Measurements from ENCODE around the gene ARAP3.

DNA sequence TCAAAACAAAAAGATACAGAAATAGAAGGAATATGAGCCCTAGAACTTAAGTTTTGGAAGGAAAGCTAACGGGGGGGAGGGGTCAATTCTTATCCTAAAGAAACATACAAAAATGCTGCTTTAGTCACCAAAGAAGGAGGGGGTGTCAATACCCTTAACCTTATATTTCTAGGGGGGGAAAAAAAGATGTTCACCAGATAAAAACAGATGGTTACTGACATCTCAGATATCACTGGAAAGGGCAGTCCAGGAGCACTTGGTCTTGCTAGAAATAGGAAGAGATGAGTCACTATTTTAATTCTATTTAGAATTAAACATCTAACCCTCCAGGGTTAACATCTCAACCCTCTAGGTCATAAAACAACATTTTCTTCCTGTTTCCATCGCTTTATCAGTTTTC is 64.9 kb downstream of the ARAP3 start:
- TF ChIP-seq, protein P1, sequence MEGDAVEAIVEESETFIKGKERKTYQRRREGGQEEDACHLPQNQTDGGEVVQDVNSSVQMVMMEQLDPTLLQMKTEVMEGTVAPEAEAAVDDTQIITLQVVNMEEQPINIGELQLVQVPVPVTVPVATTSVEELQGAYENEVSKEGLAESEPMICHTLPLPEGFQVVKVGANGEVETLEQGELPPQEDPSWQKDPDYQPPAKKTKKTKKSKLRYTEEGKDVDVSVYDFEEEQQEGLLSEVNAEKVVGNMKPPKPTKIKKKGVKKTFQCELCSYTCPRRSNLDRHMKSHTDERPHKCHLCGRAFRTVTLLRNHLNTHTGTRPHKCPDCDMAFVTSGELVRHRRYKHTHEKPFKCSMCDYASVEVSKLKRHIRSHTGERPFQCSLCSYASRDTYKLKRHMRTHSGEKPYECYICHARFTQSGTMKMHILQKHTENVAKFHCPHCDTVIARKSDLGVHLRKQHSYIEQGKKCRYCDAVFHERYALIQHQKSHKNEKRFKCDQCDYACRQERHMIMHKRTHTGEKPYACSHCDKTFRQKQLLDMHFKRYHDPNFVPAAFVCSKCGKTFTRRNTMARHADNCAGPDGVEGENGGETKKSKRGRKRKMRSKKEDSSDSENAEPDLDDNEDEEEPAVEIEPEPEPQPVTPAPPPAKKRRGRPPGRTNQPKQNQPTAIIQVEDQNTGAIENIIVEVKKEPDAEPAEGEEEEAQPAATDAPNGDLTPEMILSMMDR (IDR thresholded peaks at IDR 0.05; ENCODE audit: extremely low read depth in 1 of 2, insufficient read depth in 1 of 2, low read depth in 1 of 2, low read length in 2 of 2), result no peak
- TF ChIP-seq POLR2AphosphoS5 (IDR thresholded peaks at IDR 0.05; ENCODE audit: insufficient read depth, low read depth, low read length) (peak; percentile 26), EZH2 (IDR thresholded peaks at IDR 0.05; ENCODE audit: borderline replicate concordance, low read depth, low read length, severe bottlenecking) (no peak), POLR2A (IDR thresholded peaks at IDR 0.05; ENCODE audit: low read depth, low read length) (no peak), JUN (IDR thresholded peaks at IDR 0.05; ENCODE audit: borderline replicate concordance, insufficient read depth, insufficient read length, low read depth) (peak; percentile 50)
- TF ChIP-seq, protein P2, sequence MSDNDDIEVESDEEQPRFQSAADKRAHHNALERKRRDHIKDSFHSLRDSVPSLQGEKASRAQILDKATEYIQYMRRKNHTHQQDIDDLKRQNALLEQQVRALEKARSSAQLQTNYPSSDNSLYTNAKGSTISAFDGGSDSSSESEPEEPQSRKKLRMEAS (IDR thresholded peaks at IDR 0.05; ENCODE audit: insufficient read depth, insufficient read length), result no peak

All from endothelial cell of umbilical vein (primary cell).